Medulla oblongata (tissue), 1 donor: ENCODE measurements around the gene ZNF385B.
"Not testable (repeated sequence)": the region's sequence is repeated elsewhere in the genome, so short reads cannot be mapped to it uniquely, and the experiment has no call there.

Experiments used
- DNase-seq: peaks from one replicate; pipeline ENCODE4 v3.0.0-alpha.2; 2015; ENCODE audit errors: extremely low spot score

The ZNF385B gene

GRCh38 chr2:179861416-179862067 is at the start of gene ZNF385B:
Gene ZNF385B (minus strand): TSS chr2:179861612.
- no peak for DNase-seq

- no peak for DNase-seq
Observed at GRCh38 chr2:179910735-179911113, 49.3 kb upstream of the ZNF385B start.

- no peak for DNase-seq
Observed at GRCh38 chr2:179909845-179910734, 48.7 kb upstream of the ZNF385B start.

- no peak for DNase-seq
Observed at GRCh38 chr2:179900655-179901054, 39.2 kb upstream of the ZNF385B start.

GRCh38 chr2:179899666-179900065 is 38.3 kb upstream of the ZNF385B start:
- no peak for DNase-seq

GRCh38 chr2:179898873-179899272 is 37.5 kb upstream of the ZNF385B start:
- no peak for DNase-seq

GRCh38 chr2:179893616-179894015 is 32.2 kb upstream of the ZNF385B start:
- DNase-seq: no peak

GRCh38 chr2:179891237-179891636 is 29.8 kb upstream of the ZNF385B start:
- DNase-seq: no peak

- no peak for DNase-seq
Observed at GRCh38 chr2:179890666-179891065, 29.3 kb upstream of the ZNF385B start.

- not testable (repeated sequence) for DNase-seq
Observed at GRCh38 chr2:179888642-179889041, 27.2 kb upstream of the ZNF385B start.

- no peak for DNase-seq
Observed at GRCh38 chr2:179884193-179884592, 22.8 kb upstream of the ZNF385B start.

GRCh38 chr2:179882851-179883806 is 21.7 kb upstream of the ZNF385B start:
- DNase-seq: no peak

- no peak for DNase-seq
Observed at GRCh38 chr2:179877601-179878364, 16.4 kb upstream of the ZNF385B start.

GRCh38 chr2:179876266-179876665 is 14.9 kb upstream of the ZNF385B start:
- DNase-seq: no peak

- no peak for DNase-seq
Observed at GRCh38 chr2:179875864-179876263, 14.5 kb upstream of the ZNF385B start.

- DNase-seq: no peak
Observed at GRCh38 chr2:179862898-179863458, 1.6 kb upstream of the ZNF385B start.

- DNase-seq: no peak
Observed at GRCh38 chr2:179861027-179861415, 391 bp downstream of the ZNF385B start.

- no peak for DNase-seq
Observed at GRCh38 chr2:179860255-179861026, 971 bp downstream of the ZNF385B start.

GRCh38 chr2:179859523-179859922 is 1.9 kb downstream of the ZNF385B start:
- no peak for DNase-seq

GRCh38 chr2:179857236-179857635 is 4.2 kb downstream of the ZNF385B start:
- no peak for DNase-seq
